Neural cell (in vitro differentiated cells): Measurements from ENCODE around the gene PML. TPM values are rescaled to one million over a fixed set of nuclear protein-coding genes. Genes with fewer than 3 reads are reported as not detected.

Source experiments
- H2AFZ ChIP-seq: fragments of 200-600, 300-800 bp; sonication (generic), shearing (Covaris generic); 2 replicates; pipeline ENCODE4 v1.6.0; 2014; ENCODE audit warnings: low read depth, mild to moderate bottlenecking, antibody characterized with exemption, low read length, moderate library complexity
- H3F3A ChIP-seq: fragments of 200-600 bp; shearing (Covaris generic); 2 replicates; pipeline ENCODE4 v1.6.1; 2016; ENCODE audit warnings: mild to moderate bottlenecking, moderate library complexity, mixed read lengths, antibody characterized with exemption, low read length; ENCODE audit not compliant: insufficient read depth, poor library complexity, severe bottlenecking
- H3K27ac ChIP-seq: fragments of 200-600, 300-800 bp; sonication (generic), shearing (Covaris generic); 2 replicates; pipeline ENCODE4 v1.5.1; 2014; ENCODE audit warnings: mild to moderate bottlenecking, low read length, moderate library complexity
- H3K27me3 ChIP-seq: fragments of 300-800, 200-600 bp; sonication (generic), shearing (Covaris generic); 2 replicates; pipeline ENCODE4 v1.6.0; 2014; ENCODE audit warnings: mild to moderate bottlenecking, low read depth, low read length, moderate library complexity; ENCODE audit not compliant: insufficient read depth
- H3K36me3 ChIP-seq: fragments of 300-800, 200-600 bp; sonication (generic), shearing (Covaris generic); 2 replicates; pipeline ENCODE4 v1.5.1; 2014; ENCODE audit warnings: mild to moderate bottlenecking, antibody characterized with exemption, low read length, moderate library complexity; ENCODE audit not compliant: insufficient read depth
- H3K4me2 ChIP-seq: fragments of 300-800, 200-600 bp; sonication (generic), shearing (Covaris generic); 2 replicates; pipeline ENCODE4 v1.6.0; 2014; ENCODE audit warnings: mild to moderate bottlenecking, low read length
- H3K4me3 ChIP-seq: fragments of 300-800, 200-600 bp; sonication (generic), shearing (Covaris generic); 2 replicates; pipeline ENCODE4 v1.5.1; 2014; ENCODE audit warnings: mild to moderate bottlenecking, low read length, moderate library complexity
- H3K79me2 ChIP-seq: fragments of 200-600 bp; shearing (Covaris generic); replicated peaks from 2 replicates; pipeline ENCODE4 v1.6.0; 2014; ENCODE audit warnings: mild to moderate bottlenecking, low read length, moderate library complexity; ENCODE audit not compliant: insufficient read depth
- H3K9ac ChIP-seq: fragments of 300-800, 200-600 bp; sonication (generic), shearing (Covaris generic); 2 replicates; pipeline ENCODE4 v1.6.1; 2016; ENCODE audit warnings: mild to moderate bottlenecking, low read length, mixed read lengths
- H3K9me2 ChIP-seq: fragments of 200-600 bp; shearing (Covaris generic); 2 replicates; pipeline ENCODE4 v1.6.1; 2016; ENCODE audit warnings: mild to moderate bottlenecking, low read length, mixed read lengths; ENCODE audit not compliant: insufficient read depth
- H3K9me3 ChIP-seq: fragments of 200-600, 300-800 bp; sonication (generic), shearing (Covaris generic); 2 replicates; pipeline ENCODE4 v1.6.1; 2016; ENCODE audit warnings: mild to moderate bottlenecking, mixed run types, low read length, moderate library complexity, mixed read lengths
- H4K20me1 ChIP-seq: fragments of 200-600 bp; shearing (Covaris generic); 2 replicates; pipeline ENCODE4 v1.6.1; 2016; ENCODE audit warnings: mild to moderate bottlenecking, mixed run types; ENCODE audit not compliant: insufficient read depth
- CTCF ChIP-seq: fragments of 450-650 bp; IDR thresholded peaks from 2 replicates; pipeline ENCODE4 v1.5.1; 2014; ENCODE audit warnings: antibody characterized with exemption, mild to moderate bottlenecking, moderate library complexity; ENCODE audit not compliant: poor library complexity, severe bottlenecking
- EZH2 ChIP-seq: fragments of 200-600, 300-800 bp; shearing (Covaris generic), sonication (generic); IDR thresholded peaks from 2 replicates; pipeline ENCODE4 v1.6.1; 2014; ENCODE audit warnings: antibody characterized with exemption, low read length, borderline replicate concordance, mild to moderate bottlenecking; ENCODE audit not compliant: insufficient read depth, poor library complexity, severe bottlenecking
- MXI1 ChIP-seq: fragments of 450-650 bp; conservative IDR thresholded peaks from 2 replicates; pipeline ENCODE4 v1.6.1; 2014; ENCODE audit warnings: antibody characterized with exemption, mild to moderate bottlenecking; ENCODE audit not compliant: poor library complexity, severe bottlenecking
- RAD21 ChIP-seq: fragments of 450-650 bp; conservative IDR thresholded peaks from 2 replicates; pipeline ENCODE4 v1.6.1; 2014; ENCODE audit warnings: antibody characterized with exemption, mild to moderate bottlenecking, moderate library complexity
- REST ChIP-seq: IDR thresholded peaks from 2 replicates; pipeline ENCODE4 v1.6.1; 2012; ENCODE audit warnings: borderline replicate concordance
- SMC3 ChIP-seq: fragments of 450-650 bp; conservative IDR thresholded peaks from 2 replicates; pipeline ENCODE4 v1.6.1; 2014; ENCODE audit warnings: antibody characterized with exemption, mild to moderate bottlenecking, moderate library complexity; ENCODE audit not compliant: poor library complexity
- TAF1 ChIP-seq: IDR thresholded peaks from 2 replicates; pipeline ENCODE4 v1.6.1; 2012; ENCODE audit warnings: low read depth
- polyA plus RNA-seq: library from polyadenylated mRNA; depleted of rRNA; stranded (reverse); fragments of >200 nt; gene quantifications from 2 replicates; pipeline ENCODE4 v1.2.3, GENCODE V29; 2014

PML gene
- polyA plus RNA-seq, 1 donor from 2014 or later: 4.7 TPM

- TF ChIP-seq MXI1 (no peak), EZH2 (no peak)
These were observed 25.2 kb downstream of the PML start (continued) for GRCh38 chr15:74019734-74020133.

- Histone ChIP-seq H2AFZ (no peak overlapping the region), H3F3A (no peaks in the 10 kb centered on the region), H3K9me3 (no peaks in the 10 kb centered on the region), H3K4me3 (no peak overlapping the region), H3K27me3 (no peaks in the 10 kb centered on the region), H3K27ac (no peak overlapping the region), H3K9me2 (no peaks in the 10 kb centered on the region), H3K9ac (no peak overlapping the region), H3K36me3 (no peaks in the 10 kb centered on the region), H3K79me2 (no peaks in the 10 kb centered on the region), H3K4me2 (no peak overlapping the region), H4K20me1 (no peaks in the 10 kb centered on the region)
- TF ChIP-seq RAD21 (no peak), EZH2 (no peak), TAF1 (no peak), REST (no peak), CTCF (no peak), SMC3 (no peak), MXI1 (no peak)
These were observed 28.4 kb downstream of the PML start for GRCh38 chr15:74022706-74023470.

GRCh38 chr15:74024687-74025086, 30.2 kb downstream of the PML start:
- Histone ChIP-seq H3K27me3 (no peaks in the 10 kb centered on the region), H3K4me3 (no peak overlapping the region), H2AFZ (no peak overlapping the region), H4K20me1 (no peaks in the 10 kb centered on the region), H3K9me2 (no peaks in the 10 kb centered on the region), H3K9me3 (no peaks in the 10 kb centered on the region), H3K36me3 (no peaks in the 10 kb centered on the region), H3K9ac (no peak overlapping the region), H3K4me2 (no peak overlapping the region), H3F3A (no peaks in the 10 kb centered on the region), H3K79me2 (no peaks in the 10 kb centered on the region), H3K27ac (no peak overlapping the region)
- TF ChIP-seq MXI1 (no peak), SMC3 (no peak), CTCF (no peak)
